IMR-90 (cell line): ENCODE data around the gene NHLRC3. TPM values are rescaled to one million over a fixed set of nuclear protein-coding genes. Genes with fewer than 3 reads are reported as not detected.

Experiments used
- ATAC-seq: fragments of 200-7000 bp; cut with Tn5 transposase; 2 replicates; pipeline ENCODE4 v1.9.1; 2020; ENCODE audit warnings: low read depth, mild to moderate bottlenecking, moderate library complexity
- BruUV-seq: library from RNA; stranded (reverse); fragments of 400-500 nt; replicated peaks from 2 replicates; lab custom pipeline; 2021; lab: Mats Ljungman, UMichigan
- CTCF ChIA-PET: fragments of 300-600 bp; formaldehyde crosslinking; extraction: SDS; loops from one replicate; lab custom pipeline; 2021; ENCODE audit warnings: antibody characterized with exemption; lab: Yijun Ruan, JAX
- POLR2A ChIA-PET: fragments of 300-600 bp; sonication (Branson Sonifier 250); formaldehyde crosslinking; loops from one replicate; lab custom pipeline; 2022; ENCODE audit warnings: antibody characterized with exemption; ENCODE audit not compliant: unreplicated experiment; lab: Charles Lee
- DNase-seq: peaks from one replicate; pipeline ENCODE4 v3.0.0; 2013
- H2AFZ ChIP-seq: replicated peaks from 2 replicates; pipeline ENCODE3; 2013; ENCODE audit warnings: low read length, mild to moderate bottlenecking; ENCODE audit not compliant: poor library complexity
- H2AK5ac ChIP-seq: 2 replicates; pipeline ENCODE4 v1.6.1; 2013; ENCODE audit warnings: low read depth, low read length, inconsistent platforms
- H2AK9ac ChIP-seq: replicated peaks from 2 replicates; pipeline ENCODE3; 2013; ENCODE audit warnings: mild to moderate bottlenecking, low read depth, low read length, moderate library complexity; ENCODE audit not compliant: poor library complexity
- H2BK120ac ChIP-seq: 2 replicates; pipeline ENCODE4 v1.6.1; 2013; ENCODE audit warnings: low read depth, low read length, inconsistent platforms
- H2BK15ac ChIP-seq: 3 replicates; pipeline ENCODE4 v1.6.1; 2013; ENCODE audit warnings: low read depth, low read length, inconsistent platforms
- H2BK20ac ChIP-seq: 2 replicates; pipeline ENCODE4 v1.6.1; 2013; ENCODE audit warnings: low read depth, mild to moderate bottlenecking, inconsistent platforms, low read length, moderate library complexity
- H2BK5ac ChIP-seq: 2 replicates; pipeline ENCODE4 v1.6.1; 2013; ENCODE audit warnings: mild to moderate bottlenecking, low read depth, low read length, inconsistent platforms; ENCODE audit not compliant: poor library complexity, severe bottlenecking
- H3K14ac ChIP-seq: replicated peaks from 2 replicates; pipeline ENCODE4 v1.6.1; 2013; ENCODE audit warnings: low read depth, low read length, inconsistent platforms
- H3K18ac ChIP-seq: 2 replicates; pipeline ENCODE4 v1.6.1; 2013; ENCODE audit warnings: low read depth, low read length, control low read depth
- H3K23ac ChIP-seq: 2 replicates; pipeline ENCODE4 v1.6.1; 2013; ENCODE audit warnings: low read depth, low read length, inconsistent platforms
- H3K27ac ChIP-seq: 2 replicates; pipeline ENCODE4 v1.5.1; 2013; ENCODE audit warnings: mild to moderate bottlenecking, control low read depth, low read length; ENCODE audit not compliant: insufficient read depth
- H3K27me3 ChIP-seq: 2 replicates; pipeline ENCODE4 v1.6.1; 2013; ENCODE audit warnings: low read length; ENCODE audit not compliant: control insufficient read depth, insufficient read depth
- H3K36me3 ChIP-seq: 2 replicates; pipeline ENCODE4 v1.6.1; 2013; ENCODE audit warnings: low read length, mixed read lengths; ENCODE audit not compliant: control insufficient read depth, insufficient read depth
- H3K4ac ChIP-seq: 2 replicates; pipeline ENCODE4 v1.6.1; 2013; ENCODE audit warnings: low read depth, low read length, inconsistent platforms
- H3K4me1 ChIP-seq: 2 replicates; pipeline ENCODE4 v1.6.1; 2013; ENCODE audit warnings: low read length, mixed read lengths; ENCODE audit not compliant: control insufficient read depth, insufficient read depth
- H3K4me2 ChIP-seq: 2 replicates; pipeline ENCODE4 v1.6.1; 2013; ENCODE audit warnings: low read depth, mild to moderate bottlenecking, control low read depth, low read length, moderate library complexity
- H3K4me3 ChIP-seq: 2 replicates; pipeline ENCODE4 v1.5.1; 2013; ENCODE audit warnings: low read depth, mild to moderate bottlenecking, control low read depth, low read length, moderate library complexity; ENCODE audit not compliant: insufficient read depth
- H3K56ac ChIP-seq: 2 replicates; pipeline ENCODE4 v1.6.1; 2013; ENCODE audit warnings: low read length, inconsistent platforms; ENCODE audit not compliant: insufficient read depth; ENCODE audit errors: extremely low read depth
- H3K79me1 ChIP-seq, 2 experiments: 2 replicates each; pipeline ENCODE4 v1.6.1; 2013; ENCODE audit warnings: low read length in 2 of 2, inconsistent platforms in 1 of 2, low read depth in 1 of 2
- H3K9ac ChIP-seq: 2 replicates; pipeline ENCODE4 v1.6.1; 2013; ENCODE audit warnings: low read depth, low read length, control low read depth
- H3K9me1 ChIP-seq: 2 replicates; pipeline ENCODE4 v1.6.1; 2013; ENCODE audit warnings: low read length, inconsistent platforms; ENCODE audit not compliant: insufficient read depth
- H3K9me3 ChIP-seq: 2 replicates; pipeline ENCODE4 v1.6.1; 2013; ENCODE audit warnings: low read length; ENCODE audit not compliant: control insufficient read depth, insufficient read depth
- H4K20me1 ChIP-seq: 2 replicates; pipeline ENCODE4 v1.6.1; 2013; ENCODE audit warnings: low read length, inconsistent platforms; ENCODE audit not compliant: insufficient read depth
- H4K5ac ChIP-seq: 2 replicates; pipeline ENCODE4 v1.6.1; 2013; ENCODE audit warnings: mild to moderate bottlenecking, low read depth, low read length, control low read depth
- H4K8ac ChIP-seq, 2 experiments: 2 replicates each; pipeline ENCODE4 v1.6.1; 2013; ENCODE audit warnings: low read depth in 2 of 2, low read length in 2 of 2, control low read depth in 1 of 2, inconsistent platforms in 1 of 2
- H4K91ac ChIP-seq: 2 replicates; pipeline ENCODE4 v1.6.1; 2013; ENCODE audit warnings: low read depth, low read length, inconsistent platforms; ENCODE audit not compliant: insufficient read depth
- BHLHE40 ChIP-seq: fragments of 150-350 bp; IDR thresholded peaks from 2 replicates; pipeline ENCODE4 v1.6.1; 2016; ENCODE audit warnings: mild to moderate bottlenecking, low read depth, low read length
- MAFK ChIP-seq: IDR thresholded peaks from 2 replicates; pipeline ENCODE4 v1.6.1; 2012; ENCODE audit warnings: low read depth, low read length, improper control_type of control experiment
- NFE2L2 ChIP-seq: fragments of 150-350 bp; IDR thresholded peaks from 2 replicates; pipeline ENCODE4 v1.6.1; 2016; ENCODE audit warnings: low read depth, mild to moderate bottlenecking, low read length
- RAD21 ChIP-seq: IDR thresholded peaks from 2 replicates; pipeline ENCODE4 v1.6.1; 2012; ENCODE audit warnings: low read length, improper control_type of control experiment
- WGBS, 2 experiments: methylation state at CpG; one replicate each; pipeline versions ENCODE4 v1.1.5 to v1.1.7; 2013; ENCODE audit warnings: missing lambda C conversion rate in 2 of 2; ENCODE audit not compliant: insufficient read length in 1 of 2; ENCODE audit errors: extremely low coverage in 2 of 2; 5-methylcytosine and 5-hydroxymethylcytosine counted together
- dilution Hi-C: fragments of 300-500 bp; cut with HindIII; formaldehyde crosslinking; loops from one replicate; pipeline ENCODE4 v1.14.3; 2018; ENCODE audit warnings: low sequenced_read_pairs; ENCODE audit not compliant: unreplicated experiment
- in situ Hi-C: fragments of 300-500 bp; cut with MboI; formaldehyde crosslinking; loops from 3 replicates; pipeline ENCODE4 v1.14.3; 2019; ENCODE audit warnings: low sequenced_read_pairs, inconsistent platforms, mixed read lengths
- intact Hi-C: fragments of 100-400 bp; cut with micrococcal nuclease; formaldehyde crosslinking; loops from 2 replicates; pipeline ENCODE4 v1.10.0; 2022
- polyA plus RNA-seq, 3 experiments: library from polyadenylated mRNA; depleted of rRNA; stranded (reverse); fragments of >200 nt; gene quantifications; 2 replicates each; pipeline ENCODE4 v1.2.3, GENCODE V29; 2012; ENCODE audit warnings: low replicate concordance in 1 of 3
- total RNA-seq: library from RNA; depleted of rRNA; stranded (reverse); fragments of >200 nt; gene quantifications from 2 replicates; pipeline ENCODE4 v1.2.3, GENCODE V29; 2012

Gene NHLRC3
- total and polyA plus RNA-seq, 2 of the 4 experiments (the other 2 are of a cell fraction) = 3.0 to 4.2 TPM

- H3K27me3 ChIP-seq = no peaks in the 10 kb centered on the region
- H2BK15ac ChIP-seq = no peak overlapping the region
- POLR2A ChIA-PET = no interaction called here
- H2AK5ac ChIP-seq = no peak overlapping the region
- H4K5ac ChIP-seq = no peak overlapping the region
- in situ Hi-C loops = no loop called here
- H3K56ac ChIP-seq = no peak overlapping the region
- no peak overlapping the region for H3K14ac ChIP-seq
- no peak overlapping the region for H3K4me2 ChIP-seq
- no peaks in the 10 kb centered on the region for H4K20me1 ChIP-seq
- WGBS, 2 experiments = 80% methylated on average over 1 of the region's 4 CpGs; no CpG with 5 or more reads in 1 of the 2 experiments
- H3K9me3 ChIP-seq = no peaks in the 10 kb centered on the region
- peaks cover 0 to 2% of the 10 kb centered on the region in 2 experiments; a peak in 1 of 4 replicates for H3K79me1 ChIP-seq
- H3K18ac ChIP-seq = no peak overlapping the region
- H2BK120ac ChIP-seq = no peak overlapping the region
- dilution Hi-C loops = no loop called here
- no TSS peak for BruUV-seq
- H2AFZ ChIP-seq = no peak overlapping the region
- peaks cover 17% of the 10 kb centered on the region for H3K36me3 ChIP-seq
- no peak for ATAC-seq
- CTCF ChIA-PET = interaction anchor here (1.2 kb wide), 1 partner anchor 12 kb away, joined by 4 read pairs; no protein-coding TSS in a partner anchor
- no peak overlapping the region for H3K9ac ChIP-seq
- no peak overlapping the region for H2AK9ac ChIP-seq
- DNase-seq = no peak
- no peak overlapping the region for H2BK5ac ChIP-seq
- H3K4ac ChIP-seq = no peak overlapping the region
- no peak for TF ChIP-seq BHLHE40
- no peak for TF ChIP-seq NFE2L2
- no peak for TF ChIP-seq RAD21
- TF ChIP-seq MAFK = no peak
- no peak overlapping the region for H3K4me3 ChIP-seq
- intact Hi-C loops = no loop called here
- no peak overlapping the region for H3K23ac ChIP-seq
- H3K4me1 ChIP-seq = peaks cover 4% of the 10 kb centered on the region
- H3K27ac ChIP-seq = no peak overlapping the region
- H4K91ac ChIP-seq = no peak overlapping the region
- H2BK20ac ChIP-seq = no peak overlapping the region
- H4K8ac ChIP-seq = no peak overlapping the region
- H3K9me1 ChIP-seq = no peaks in the 10 kb centered on the region; the same call in 1 of the 2 replicates
Measured at GRCh38 chr13:39020853-39021462, 17.3 kb upstream of the NHLRC3 start.
